ENCODE results near the gene ABCC11. TPM values are rescaled to one million over a fixed set of nuclear protein-coding genes. Genes with fewer than 3 reads are reported as not detected.

The ABCC11 gene
- total RNA-seq, 1 donor from 2014 or later: not detected

DNA sequence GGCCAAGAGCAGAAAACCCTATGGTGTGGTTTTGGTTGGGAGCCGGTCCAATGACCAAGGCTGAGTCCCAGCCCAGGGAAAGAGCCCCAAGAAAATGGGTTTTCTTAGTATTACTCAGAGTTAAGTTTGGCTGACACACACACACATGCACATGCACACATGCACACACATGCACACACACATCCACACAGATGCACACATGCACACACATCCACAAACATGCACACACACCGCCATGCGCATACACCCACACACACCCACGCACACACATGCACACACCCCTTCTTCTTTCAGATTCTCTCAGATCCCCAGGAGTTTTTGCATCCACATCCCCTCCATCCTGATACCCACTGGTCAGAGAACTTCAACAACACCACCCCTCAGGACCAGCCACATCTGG, 100.6 kb downstream of the ABCC11 start:
- H3K27me3 ChIP-seq (ENCODE audit: control insufficient read depth, insufficient read depth, low read length): no peaks in the 10 kb centered on the region
- H3K36me3 ChIP-seq (ENCODE audit: control insufficient read depth, insufficient read depth, low read length): no peaks in the 10 kb centered on the region
- H3K4me3 ChIP-seq (ENCODE audit: low read depth, low read length): no peak overlapping the region
- DNase-seq (ENCODE audit: low read depth): no peak
- TF ChIP-seq, protein P1, sequence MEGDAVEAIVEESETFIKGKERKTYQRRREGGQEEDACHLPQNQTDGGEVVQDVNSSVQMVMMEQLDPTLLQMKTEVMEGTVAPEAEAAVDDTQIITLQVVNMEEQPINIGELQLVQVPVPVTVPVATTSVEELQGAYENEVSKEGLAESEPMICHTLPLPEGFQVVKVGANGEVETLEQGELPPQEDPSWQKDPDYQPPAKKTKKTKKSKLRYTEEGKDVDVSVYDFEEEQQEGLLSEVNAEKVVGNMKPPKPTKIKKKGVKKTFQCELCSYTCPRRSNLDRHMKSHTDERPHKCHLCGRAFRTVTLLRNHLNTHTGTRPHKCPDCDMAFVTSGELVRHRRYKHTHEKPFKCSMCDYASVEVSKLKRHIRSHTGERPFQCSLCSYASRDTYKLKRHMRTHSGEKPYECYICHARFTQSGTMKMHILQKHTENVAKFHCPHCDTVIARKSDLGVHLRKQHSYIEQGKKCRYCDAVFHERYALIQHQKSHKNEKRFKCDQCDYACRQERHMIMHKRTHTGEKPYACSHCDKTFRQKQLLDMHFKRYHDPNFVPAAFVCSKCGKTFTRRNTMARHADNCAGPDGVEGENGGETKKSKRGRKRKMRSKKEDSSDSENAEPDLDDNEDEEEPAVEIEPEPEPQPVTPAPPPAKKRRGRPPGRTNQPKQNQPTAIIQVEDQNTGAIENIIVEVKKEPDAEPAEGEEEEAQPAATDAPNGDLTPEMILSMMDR (IDR thresholded peaks at IDR 0.05; ENCODE audit: insufficient read depth, low read length, poor library complexity, severe bottlenecking): no peak

DNA sequence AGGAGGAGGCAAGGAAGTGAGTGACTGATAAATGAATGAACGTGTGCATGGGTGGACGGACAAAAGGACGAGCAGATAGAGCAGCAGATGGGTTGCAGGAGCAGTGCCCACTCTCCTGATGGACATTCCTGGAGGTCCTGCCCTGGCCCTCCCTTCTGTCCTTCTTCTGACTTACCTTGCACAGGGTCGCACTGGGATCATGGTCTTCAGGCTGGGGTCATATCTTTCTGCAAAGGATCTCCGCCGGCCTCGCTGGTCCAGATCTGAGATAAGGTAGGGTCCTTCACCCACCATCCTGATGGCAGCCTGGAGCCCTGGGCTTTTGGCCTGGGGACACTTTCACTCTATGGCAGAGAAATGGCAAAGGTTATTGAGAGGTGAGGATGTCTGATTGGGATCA, 101.2 kb downstream of the ABCC11 start:
- no peaks in the 10 kb centered on the region for H3K27me3 ChIP-seq (ENCODE audit: control insufficient read depth, insufficient read depth, low read length)
- no peaks in the 10 kb centered on the region for H3K36me3 ChIP-seq (ENCODE audit: control insufficient read depth, insufficient read depth, low read length)
- no peak overlapping the region for H3K4me3 ChIP-seq (ENCODE audit: low read depth, low read length)
- TF ChIP-seq, protein P1 (IDR thresholded peaks at IDR 0.05; ENCODE audit: insufficient read depth, low read length, poor library complexity, severe bottlenecking): no peak
- no peak for DNase-seq (ENCODE audit: low read depth)

DNA sequence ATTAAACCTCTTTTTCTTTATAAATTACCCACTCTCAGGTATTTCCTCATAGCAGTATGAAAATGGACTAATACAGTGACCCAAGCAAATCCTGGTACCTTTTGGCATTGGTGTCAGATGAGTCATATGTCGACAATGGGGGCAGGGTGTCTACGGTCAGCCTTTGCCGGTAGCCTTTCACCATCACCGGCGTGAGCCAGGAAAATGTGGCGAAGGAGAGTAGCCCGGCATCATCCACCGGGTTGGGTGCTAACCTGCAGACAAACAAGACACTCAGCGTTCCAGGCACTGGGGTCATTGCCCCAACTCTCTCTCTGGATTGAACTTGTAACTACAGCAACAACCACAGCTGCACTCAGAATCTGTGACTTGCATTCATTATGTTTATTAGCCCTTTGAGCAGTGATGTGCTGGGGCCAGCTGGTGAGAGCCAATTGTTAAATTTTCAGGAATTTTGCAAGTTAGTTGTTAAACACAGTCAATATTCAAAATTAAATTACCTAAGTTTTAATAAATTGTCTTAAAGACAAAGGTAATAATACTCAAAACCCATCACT, 103.4 kb downstream of the ABCC11 start:
- DNase-seq (ENCODE audit: low read depth): no peak
- TF ChIP-seq, protein P1 (IDR thresholded peaks at IDR 0.05; ENCODE audit: insufficient read depth, low read length, poor library complexity, severe bottlenecking): no peak
- H3K27me3 ChIP-seq (ENCODE audit: control insufficient read depth, insufficient read depth, low read length): no peaks in the 10 kb centered on the region
- no peaks in the 10 kb centered on the region for H3K36me3 ChIP-seq (ENCODE audit: control insufficient read depth, insufficient read depth, low read length)
- H3K4me3 ChIP-seq (ENCODE audit: low read depth, low read length): no peak overlapping the region

DNA sequence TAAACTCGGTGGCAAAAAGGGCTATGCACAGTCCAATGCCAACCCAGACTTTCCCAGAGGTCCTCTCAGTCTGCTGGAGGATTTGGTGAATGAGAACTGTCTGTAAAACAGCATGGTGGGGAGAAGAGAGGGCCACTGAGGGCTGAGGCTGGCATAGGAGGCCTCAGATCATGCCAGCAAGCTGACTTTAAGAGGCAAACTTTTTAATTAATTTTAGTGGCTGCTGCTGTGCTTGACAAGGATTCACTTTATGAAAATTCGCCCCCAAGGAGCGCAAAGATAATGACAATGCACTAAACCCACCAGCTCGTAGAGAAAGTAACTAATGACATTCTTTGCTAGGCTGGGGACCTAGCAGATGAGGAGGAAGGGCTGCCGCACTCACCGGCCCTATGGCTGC, 106.5 kb downstream of the ABCC11 start:
- Histone ChIP-seq H3K27me3 (ENCODE audit: control insufficient read depth, insufficient read depth, low read length) (no peaks in the 10 kb centered on the region), H3K36me3 (ENCODE audit: control insufficient read depth, insufficient read depth, low read length) (no peaks in the 10 kb centered on the region), H3K4me3 (ENCODE audit: low read depth, low read length) (no peak overlapping the region)
- DNase-seq (ENCODE audit: low read depth): no peak
- TF ChIP-seq, protein P1 (IDR thresholded peaks at IDR 0.05; ENCODE audit: insufficient read depth, low read length, poor library complexity, severe bottlenecking): no peak

DNA sequence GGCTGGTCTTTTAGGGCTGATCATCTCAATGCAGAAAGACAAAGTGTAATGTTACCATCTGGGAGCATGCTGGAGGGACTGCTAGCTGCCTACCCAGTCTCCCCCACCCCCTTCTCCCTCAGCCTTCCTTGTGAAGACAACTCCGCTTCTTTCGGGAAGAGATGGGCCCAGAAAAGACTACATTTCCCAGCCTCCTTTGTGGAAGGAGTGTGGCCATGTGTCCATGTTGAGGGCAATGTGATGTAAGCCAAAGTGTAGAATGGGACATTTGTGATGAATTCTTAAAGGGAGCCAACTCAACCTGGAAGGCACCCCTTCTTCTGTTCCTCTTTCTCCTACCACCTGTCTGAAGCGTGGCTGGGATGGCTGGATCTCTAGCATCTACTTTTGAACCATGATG, 107.8 kb downstream of the ABCC11 start:
- TF ChIP-seq, protein P1 (IDR thresholded peaks at IDR 0.05; ENCODE audit: insufficient read depth, low read length, poor library complexity, severe bottlenecking): no peak
- Histone ChIP-seq H3K36me3 (ENCODE audit: control insufficient read depth, insufficient read depth, low read length) (no peaks in the 10 kb centered on the region), H3K4me3 (ENCODE audit: low read depth, low read length) (no peak overlapping the region), H3K27me3 (ENCODE audit: control insufficient read depth, insufficient read depth, low read length) (no peaks in the 10 kb centered on the region)
- no peak for DNase-seq (ENCODE audit: low read depth)

DNA sequence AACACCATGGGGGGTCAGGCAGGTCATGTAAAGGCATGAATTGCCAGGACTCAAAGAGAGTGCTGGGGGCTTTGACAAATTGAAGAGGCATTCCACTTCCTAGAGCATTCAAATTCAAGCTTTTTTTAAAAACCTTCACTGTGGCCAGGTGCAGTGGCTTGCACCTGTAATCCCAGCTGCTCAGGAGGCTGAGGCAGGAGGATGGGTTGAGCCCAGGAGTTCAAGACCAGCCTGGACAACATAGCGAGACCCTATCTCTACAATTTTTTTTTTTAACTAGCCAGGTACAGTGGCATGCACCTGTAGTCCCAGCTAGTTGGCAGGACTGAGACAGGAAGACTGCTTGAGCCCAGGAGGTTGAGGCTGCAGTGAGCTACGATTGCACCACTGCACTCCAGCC, 108.8 kb downstream of the ABCC11 start:
- H3K36me3 ChIP-seq (ENCODE audit: control insufficient read depth, insufficient read depth, low read length): no peaks in the 10 kb centered on the region
- TF ChIP-seq, protein P1 (IDR thresholded peaks at IDR 0.05; ENCODE audit: insufficient read depth, low read length, poor library complexity, severe bottlenecking): no peak
- no peak for DNase-seq (ENCODE audit: low read depth)
- no peak overlapping the region for H3K4me3 ChIP-seq (ENCODE audit: low read depth, low read length)
- H3K27me3 ChIP-seq (ENCODE audit: control insufficient read depth, insufficient read depth, low read length): no peaks in the 10 kb centered on the region

All from kidney epithelial cell (primary cell).